WTC11 (cell line): ENCODE data around the gene FAM13A.

Experiments
- CTCF ChIP-seq: fragments of 200-600 bp; IDR thresholded peaks from 2 replicates; pipeline ENCODE4 v1.8.0; 2022; ENCODE audit warnings: antibody characterized with exemption
- FOXK1 ChIP-seq: sonication (generic); formaldehyde crosslinking; IDR thresholded peaks from 2 replicates; pipeline ENCODE4 v1.8.0; 2022; ENCODE audit warnings: mild to moderate bottlenecking, moderate library complexity, missing genetic modification reagents
- HMGXB4 ChIP-seq: sonication (generic); formaldehyde crosslinking; IDR thresholded peaks from 2 replicates; pipeline ENCODE4 v1.8.1; 2023; ENCODE audit warnings: mild to moderate bottlenecking, moderate library complexity, missing genetic modification reagents
- MAX ChIP-seq: sonication (generic); formaldehyde crosslinking; IDR thresholded peaks from 2 replicates; pipeline ENCODE4 v1.8.0; 2022; ENCODE audit warnings: mild to moderate bottlenecking, missing genetic modification reagents
- RELA ChIP-seq: sonication (generic); formaldehyde crosslinking; IDR thresholded peaks from 2 replicates; pipeline ENCODE4 v1.8.1; 2022; ENCODE audit warnings: missing genetic modification reagents, mild to moderate bottlenecking, borderline replicate concordance
- USF2 ChIP-seq: sonication (generic); formaldehyde crosslinking; IDR thresholded peaks from 2 replicates; pipeline ENCODE4 v1.8.1; 2023; ENCODE audit warnings: mild to moderate bottlenecking, missing genetic modification reagents, moderate library complexity
- ZMAT4 ChIP-seq: fragments of 250-450 bp; sonication (Bioruptor Pico); IDR thresholded peaks from 2 replicates; pipeline ENCODE4 v1.9.0; 2021; ENCODE audit warnings: mild to moderate bottlenecking
- ZNF281 ChIP-seq: sonication (generic); formaldehyde crosslinking; IDR thresholded peaks from 2 replicates; pipeline ENCODE4 v1.8.0; 2023; ENCODE audit warnings: mild to moderate bottlenecking, missing genetic modification reagents
- ZNF416 ChIP-seq: fragments of 250-450 bp; sonication (Bioruptor Pico); IDR thresholded peaks from 2 replicates; pipeline ENCODE4 v1.9.0; 2021; ENCODE audit warnings: mild to moderate bottlenecking, inconsistent platforms

GRCh38 chr4:88858752-88859151, 198.2 kb downstream of the FAM13A start:
- no peak for TF ChIP-seq CTCF
- TF ChIP-seq RELA (CRISPR knock-in tag), result no peak
- no peak for TF ChIP-seq ZNF416
- no peak for TF ChIP-seq ZNF281 (CRISPR knock-in tag)
- TF ChIP-seq USF2 (CRISPR knock-in tag), result no peak
- TF ChIP-seq FOXK1 (CRISPR knock-in tag), result no peak
- TF ChIP-seq ZMAT4 (CRISPR knock-in tag), result no peak
- no peak for TF ChIP-seq HMGXB4 (CRISPR knock-in tag)
- no peak for TF ChIP-seq MAX (CRISPR knock-in tag)
